SK-N-SH treated with all-trans-retinoic acid at 6 μM for 48 hours (cell line): ENCODE measurements around the gene TNS1.

Experiments used
- ATAC-seq: fragments of 200-7000 bp; cut with Tn5 transposase; 3 replicates; pipeline ENCODE4 v1.9.1; 2020; ENCODE audit warnings: mild to moderate bottlenecking, moderate library complexity
- ARNTL ChIP-seq: fragments of 450-650 bp; formaldehyde crosslinking; IDR thresholded peaks from 2 replicates; pipeline ENCODE4 v1.5.0; 2020; ENCODE audit warnings: low read depth, mild to moderate bottlenecking, moderate library complexity, borderline replicate concordance
- BACH2 ChIP-seq: fragments of 250-450 bp; sonication (Bioruptor Pico); IDR thresholded peaks from 2 replicates; pipeline ENCODE4 v1.9.0; 2021; ENCODE audit warnings: mild to moderate bottlenecking, borderline replicate concordance
- CREB5 ChIP-seq: fragments of 250-450 bp; sonication (Bioruptor Pico); IDR thresholded peaks from 2 replicates; pipeline ENCODE4 v1.5.1; 2020; ENCODE audit warnings: low read depth, mild to moderate bottlenecking, moderate library complexity
- CSDC2 ChIP-seq: fragments of 250-450 bp; sonication (Bioruptor Pico); IDR thresholded peaks from 2 replicates; pipeline ENCODE4 v1.5.0; 2020; ENCODE audit warnings: mild to moderate bottlenecking, moderate library complexity
- CSRNP3 ChIP-seq: fragments of 250-450 bp; sonication (Bioruptor Pico); IDR thresholded peaks from 2 replicates; pipeline ENCODE4 v1.5.1; 2021; ENCODE audit warnings: mild to moderate bottlenecking, moderate library complexity
- ESRRG ChIP-seq: fragments of 250-450 bp; sonication (Bioruptor Pico); IDR thresholded peaks from 2 replicates; pipeline ENCODE4 v1.6.1; 2021; ENCODE audit warnings: mild to moderate bottlenecking
- ISL1 ChIP-seq: fragments of 250-450 bp; sonication (Bioruptor Pico); IDR thresholded peaks from 2 replicates; pipeline ENCODE4 v2.1.2; 2022; ENCODE audit warnings: mild to moderate bottlenecking, moderate library complexity
- PATZ1 ChIP-seq: fragments of 250-450 bp; sonication (Bioruptor Pico); IDR thresholded peaks from 2 replicates; pipeline ENCODE4 v1.8.0; 2020; ENCODE audit warnings: mild to moderate bottlenecking, moderate library complexity, borderline replicate concordance
- POU6F1 ChIP-seq: fragments of 250-450 bp; sonication (Bioruptor Pico); IDR thresholded peaks from 2 replicates; pipeline ENCODE4 v1.8.0; 2021; ENCODE audit warnings: low read depth, mild to moderate bottlenecking, moderate library complexity, borderline replicate concordance
- PPARA ChIP-seq: fragments of 250-450 bp; sonication (Bioruptor Pico); IDR thresholded peaks from 2 replicates; pipeline ENCODE4 v1.5.0; 2020; ENCODE audit warnings: mild to moderate bottlenecking, borderline replicate concordance
- RARB ChIP-seq: fragments of 250-450 bp; sonication (Bioruptor Pico); IDR thresholded peaks from 2 replicates; pipeline ENCODE4 v1.8.0; 2021; ENCODE audit warnings: mild to moderate bottlenecking, moderate library complexity
- TCF4 ChIP-seq: fragments of 250-450 bp; sonication (Bioruptor Pico); IDR thresholded peaks from 2 replicates; pipeline ENCODE4 v1.8.0; 2021; ENCODE audit warnings: mild to moderate bottlenecking, moderate library complexity, borderline replicate concordance
- TOX ChIP-seq: fragments of 250-450 bp; sonication (Bioruptor Pico); IDR thresholded peaks from 2 replicates; pipeline ENCODE4 v1.8.0; 2021; ENCODE audit warnings: mild to moderate bottlenecking, moderate library complexity, borderline replicate concordance
- TSHZ2 ChIP-seq: fragments of 250-450 bp; sonication (Bioruptor Pico); IDR thresholded peaks from 2 replicates; pipeline ENCODE4 v1.5.0; 2020; ENCODE audit warnings: mild to moderate bottlenecking, moderate library complexity
- ZC3H10 ChIP-seq: fragments of 250-450 bp; sonication (Bioruptor Pico); IDR thresholded peaks from 2 replicates; pipeline ENCODE4 v1.5.1; 2021; ENCODE audit warnings: mild to moderate bottlenecking, moderate library complexity
- ZNF565 ChIP-seq: fragments of 450-650 bp; formaldehyde crosslinking; conservative IDR thresholded peaks from 2 replicates; pipeline ENCODE4 v1.5.0; 2020; ENCODE audit warnings: low read depth, mild to moderate bottlenecking, moderate library complexity
- ZNF70 ChIP-seq: fragments of 450-650 bp; formaldehyde crosslinking; IDR thresholded peaks from 2 replicates; pipeline ENCODE4 v1.5.0; 2020; ENCODE audit warnings: mild to moderate bottlenecking, moderate library complexity
- ZNF8 ChIP-seq: fragments of 450-650 bp; formaldehyde crosslinking; IDR thresholded peaks from 2 replicates; pipeline ENCODE4 v1.5.0; 2020; ENCODE audit warnings: mild to moderate bottlenecking, moderate library complexity

The TNS1 gene

GRCh38 chr2:218027426-218028188, 24.8 kb upstream of the TNS1 start:
- TF ChIP-seq TSHZ2 (CRISPR knock-in tag) (no peak), ZNF70 (CRISPR knock-in tag) (no peak), ESRRG (CRISPR knock-in tag) (no peak), PATZ1 (no peak), ZNF8 (CRISPR knock-in tag) (no peak), CSRNP3 (CRISPR knock-in tag) (no peak), TCF4 (no peak), BACH2 (CRISPR knock-in tag) (no peak), ZNF565 (CRISPR knock-in tag) (no peak), RARB (CRISPR knock-in tag) (no peak), TOX (CRISPR knock-in tag) (no peak), PPARA (CRISPR knock-in tag) (no peak), ARNTL (CRISPR knock-in tag) (no peak)
- no peak for ATAC-seq

- ATAC-seq = no peak
- TF ChIP-seq ZC3H10 (CRISPR knock-in tag) (no peak), CREB5 (CRISPR knock-in tag) (no peak)
These were observed 24.1 kb upstream of the TNS1 start for GRCh38 chr2:218026676-218027425.

GRCh38 chr2:218026244-218026643, 23.4 kb upstream of the TNS1 start:
- no peak for TF ChIP-seq ISL1 (CRISPR knock-in tag)
- TF ChIP-seq CREB5 (CRISPR knock-in tag) = no peak
- TF ChIP-seq ZNF70 (CRISPR knock-in tag) = no peak
- TF ChIP-seq PATZ1 = no peak
- TF ChIP-seq ESRRG (CRISPR knock-in tag) = no peak
- TF ChIP-seq CSDC2 = no peak
- no peak for TF ChIP-seq BACH2 (CRISPR knock-in tag)
- no peak for TF ChIP-seq ZC3H10 (CRISPR knock-in tag)
- no peak for TF ChIP-seq POU6F1 (CRISPR knock-in tag)
- no peak for TF ChIP-seq TCF4
- TF ChIP-seq CSRNP3 (CRISPR knock-in tag) = no peak
- TF ChIP-seq, all 23 proteins: peak for 0
- ATAC-seq = no peak
